Measurements from ENCODE around the gene GXYLT2. TPM values are rescaled to one million over a fixed set of nuclear protein-coding genes. Genes with fewer than 3 reads are reported as not detected.

Gene GXYLT2
- total RNA-seq, 2 donors from 2014 or later = 7.7 to 20.9 TPM

- Histone ChIP-seq H3K27me3 (replicated peaks; ENCODE audit: insufficient read depth) (no peaks in the 10 kb centered on the region), H3K4me3 (no peak overlapping the region), H3K4me1 (replicated peaks) (no peaks in the 10 kb centered on the region), H3K27ac (no peak overlapping the region), H3K9me3 (no peaks in the 10 kb centered on the region), H3K36me3 (no peaks in the 10 kb centered on the region)
- intact Hi-C loops (cut with DNase I) = no loop called here
- DNase-seq (ENCODE audit: low spot score) = no peak
- TF ChIP-seq POLR2AphosphoS5 (IDR thresholded peaks at IDR 0.05) (no peak), POLR2A (IDR thresholded peaks at IDR 0.05) (no peak), CTCF (IDR thresholded peaks at IDR 0.05) (no peak)
Observed at GRCh38 chr3:72897758-72898007, 9.8 kb downstream of the GXYLT2 start.

GRCh38 chr3:72899349-72899765 is 11.5 kb downstream of the GXYLT2 start:
- H3K36me3 ChIP-seq = no peaks in the 10 kb centered on the region
- no peaks in the 10 kb centered on the region for H3K9me3 ChIP-seq
- H3K27me3 ChIP-seq (replicated peaks; ENCODE audit: insufficient read depth) = no peaks in the 10 kb centered on the region
- H3K4me3 ChIP-seq = no peak overlapping the region
- 54% methylated on average over 6 of the region's 6 CpGs for WGBS
- TF ChIP-seq CTCF (IDR thresholded peaks at IDR 0.05) = no peak
- TF ChIP-seq POLR2A (IDR thresholded peaks at IDR 0.05) = no peak
- no peak for TF ChIP-seq POLR2AphosphoS5 (IDR thresholded peaks at IDR 0.05)
- intact Hi-C loops (cut with DNase I) = no loop called here
- H3K4me1 ChIP-seq (replicated peaks) = no peaks in the 10 kb centered on the region
- H3K27ac ChIP-seq = no peak overlapping the region
- DNase-seq (ENCODE audit: low spot score) = no peak

GRCh38 chr3:72900048-72900447 is 12.2 kb downstream of the GXYLT2 start:
- TF ChIP-seq CTCF (IDR thresholded peaks at IDR 0.05) (no peak), POLR2AphosphoS5 (IDR thresholded peaks at IDR 0.05) (no peak), POLR2A (IDR thresholded peaks at IDR 0.05) (no peak)
- no peaks in the 10 kb centered on the region for H3K27me3 ChIP-seq (replicated peaks; ENCODE audit: insufficient read depth)
- WGBS = 86% methylated on average over 7 of the region's 7 CpGs
- intact Hi-C loops (cut with DNase I) = no loop called here
- no peaks in the 10 kb centered on the region for H3K4me1 ChIP-seq (replicated peaks)
- H3K4me3 ChIP-seq = no peak overlapping the region
- no peaks in the 10 kb centered on the region for H3K9me3 ChIP-seq
- no peak overlapping the region for H3K27ac ChIP-seq
- H3K36me3 ChIP-seq = no peaks in the 10 kb centered on the region
- no peak for DNase-seq (ENCODE audit: low spot score)

GRCh38 chr3:72901840-72902239 is 14.0 kb downstream of the GXYLT2 start:
- 94% methylated on average over 2 of the region's 2 CpGs for WGBS

GRCh38 chr3:72903004-72903403 is 15.2 kb downstream of the GXYLT2 start:
- no peaks in the 10 kb centered on the region for H3K36me3 ChIP-seq
- H3K4me1 ChIP-seq (replicated peaks) = no peaks in the 10 kb centered on the region
- intact Hi-C loops (cut with DNase I) = no loop called here
- no peaks in the 10 kb centered on the region for H3K27me3 ChIP-seq (replicated peaks; ENCODE audit: insufficient read depth)
- no peak overlapping the region for H3K27ac ChIP-seq
- WGBS = 92% methylated on average over 3 of the region's 3 CpGs
- no peaks in the 10 kb centered on the region for H3K9me3 ChIP-seq
- no peak overlapping the region for H3K4me3 ChIP-seq
- TF ChIP-seq POLR2A (IDR thresholded peaks at IDR 0.05) = no peak
- no peak for TF ChIP-seq CTCF (IDR thresholded peaks at IDR 0.05)
- no peak for TF ChIP-seq POLR2AphosphoS5 (IDR thresholded peaks at IDR 0.05)
- no peak for DNase-seq (ENCODE audit: low spot score)

More at GRCh38 chr3:72901840-72902239, 14.0 kb downstream of the GXYLT2 start:
- TF ChIP-seq POLR2A (IDR thresholded peaks at IDR 0.05) (no peak), POLR2AphosphoS5 (IDR thresholded peaks at IDR 0.05) (no peak), CTCF (IDR thresholded peaks at IDR 0.05) (no peak)
- DNase-seq (ENCODE audit: low spot score) = no peak
- no peak overlapping the region for H3K27ac ChIP-seq
- H3K9me3 ChIP-seq = no peaks in the 10 kb centered on the region
- H3K4me3 ChIP-seq = no peak overlapping the region
- H3K4me1 ChIP-seq (replicated peaks) = no peaks in the 10 kb centered on the region
- intact Hi-C loops (cut with DNase I) = no loop called here
- no peaks in the 10 kb centered on the region for H3K36me3 ChIP-seq
- no peaks in the 10 kb centered on the region for H3K27me3 ChIP-seq (replicated peaks; ENCODE audit: insufficient read depth)

Data from prostate gland (tissue), 2 donors.